H1 (cell line): Measurements from ENCODE around the gene B4GALNT1. TPM values are rescaled to one million over a fixed set of nuclear protein-coding genes. Genes with fewer than 3 reads are reported as not detected.

Experiments used
- CTCF ChIA-PET: fragments of 300-600 bp; sonication (Branson Sonifier 250); formaldehyde crosslinking; loops from one replicate; lab custom pipeline; 2021; ENCODE audit not compliant: partially characterized antibody; lab: Charles Lee
- POLR2A ChIA-PET: fragments of 300-600 bp; sonication (Branson Sonifier 250); formaldehyde crosslinking; loops from one replicate; lab custom pipeline; 2021; ENCODE audit warnings: inconsistent platforms; ENCODE audit not compliant: partially characterized antibody; lab: Charles Lee
- DNase-seq, 2 experiments: peaks; one replicate each; pipeline versions ENCODE4 v3.0.0 to v3.0.0-alpha.2; 2010 to 2022; ENCODE audit warnings: low spot score in 2 of 2, low read depth in 1 of 2, mixed read lengths in 1 of 2
- FAIRE-seq: peaks from 2 replicates; lab custom pipeline; 2011; peaks lifted over from hg19 to GRCh38; lab: Jason Lieb, UNC
- H2AFZ ChIP-seq: 2 replicates; pipeline ENCODE4 v1.8.1; 2012; ENCODE audit warnings: low read length, inconsistent platforms
- H2AK5ac ChIP-seq: 2 replicates; pipeline ENCODE4 v1.6.1; 2013; ENCODE audit warnings: low read depth, low read length
- H2BK120ac ChIP-seq: replicated peaks from 2 replicates; pipeline ENCODE3; 2013; ENCODE audit warnings: low read depth, low read length, inconsistent platforms
- H2BK12ac ChIP-seq: 2 replicates; pipeline ENCODE4 v1.6.1; 2013; ENCODE audit warnings: low read depth, low read length
- H2BK15ac ChIP-seq: 2 replicates; pipeline ENCODE4 v1.6.1; 2013; ENCODE audit warnings: low read length
- H2BK20ac ChIP-seq: 2 replicates; pipeline ENCODE4 v1.6.1; 2013; ENCODE audit warnings: low read length
- H2BK5ac ChIP-seq: 2 replicates; pipeline ENCODE4 v1.6.1; 2013; ENCODE audit warnings: low read depth, low read length
- H3K14ac ChIP-seq: 2 replicates; pipeline ENCODE4 v1.6.1; 2013; ENCODE audit warnings: inconsistent platforms; ENCODE audit not compliant: insufficient read length
- H3K18ac ChIP-seq: 2 replicates; pipeline ENCODE4 v1.6.1; 2013; ENCODE audit warnings: low read length; ENCODE audit errors: extremely low read depth
- H3K23ac ChIP-seq: 2 replicates; pipeline ENCODE4 v1.6.1; 2013; ENCODE audit warnings: inconsistent platforms; ENCODE audit not compliant: insufficient read length
- H3K23me2 ChIP-seq: 2 replicates; pipeline ENCODE4 v1.6.1; 2013; ENCODE audit warnings: low read depth, low read length
- H3K27ac ChIP-seq: 2 replicates; pipeline ENCODE4 v1.6.1; 2011; ENCODE audit warnings: low read depth, low read length, inconsistent platforms
- H3K27me3 ChIP-seq, 4 experiments: replicated peaks in 1 of 4; 1 replicate in 1 of 4; 2 replicates in 3 of 4; pipeline versions ENCODE4 v1.6.1 to v1.8.1; 2011 to 2013; ENCODE audit warnings: low read length in 3 of 4, mild to moderate bottlenecking in 3 of 4, inconsistent platforms in 2 of 4, mixed read lengths in 2 of 4, moderate library complexity in 1 of 4; ENCODE audit not compliant: control insufficient read depth in 3 of 4, insufficient read depth in 3 of 4; ENCODE audit errors: extremely low read depth in 1 of 4
- H3K36me3 ChIP-seq, 4 experiments: 2 replicates each; pipeline versions ENCODE4 v1.6.1 to v1.8.1; 2011 to 2013; ENCODE audit warnings: mild to moderate bottlenecking in 4 of 4, low read length in 3 of 4, moderate library complexity in 2 of 4, control low read depth in 1 of 4, inconsistent platforms in 1 of 4; ENCODE audit not compliant: insufficient read depth in 4 of 4, control insufficient read depth in 2 of 4
- H3K4ac ChIP-seq: replicated peaks from 2 replicates; pipeline ENCODE3; 2013; ENCODE audit warnings: low read length, low read depth, mixed read lengths, inconsistent platforms; ENCODE audit not compliant: insufficient read length
- H3K4me1 ChIP-seq, 4 experiments: replicated peaks in 1 of 4; 1 replicate in 1 of 4; 2 replicates in 3 of 4; pipeline versions ENCODE4 v1.6.1 to v1.8.1; 2011 to 2013; ENCODE audit warnings: low read length in 3 of 4, inconsistent platforms in 2 of 4, mixed read lengths in 1 of 4; ENCODE audit not compliant: insufficient read depth in 4 of 4, control insufficient read depth in 3 of 4
- H3K4me2 ChIP-seq, 2 experiments: 2 replicates each; pipeline versions ENCODE4 v1.6.1 to v1.8.1; 2011 to 2013; ENCODE audit warnings: low read depth in 2 of 2, low read length in 2 of 2, control low read depth in 1 of 2, inconsistent platforms in 1 of 2, mild to moderate bottlenecking in 1 of 2; ENCODE audit not compliant: insufficient read depth in 1 of 2
- H3K4me3 ChIP-seq, 4 experiments: fragments of 200-600, 300-600 bp in 1 of 4; sonication (generic), shearing (Covaris generic), sonication (Bioruptor Twin) in 1 of 4; 2 replicates each; pipeline versions ENCODE4 v1.5.1 to v1.8.1; 2011 to 2016; ENCODE audit warnings: low read length in 4 of 4, low read depth in 3 of 4, control low read depth in 2 of 4, inconsistent platforms in 2 of 4, mild to moderate bottlenecking in 2 of 4, mixed read lengths in 1 of 4, moderate library complexity in 1 of 4; ENCODE audit not compliant: insufficient read depth in 2 of 4; ENCODE audit errors: extremely low read depth in 1 of 4
- H3K56ac ChIP-seq: replicated peaks from 2 replicates; pipeline ENCODE3; 2013; ENCODE audit warnings: low read depth, mild to moderate bottlenecking, mixed read lengths, low read length, inconsistent platforms; ENCODE audit not compliant: insufficient read length
- H3K79me1 ChIP-seq: 2 replicates; pipeline ENCODE4 v1.6.1; 2013; ENCODE audit warnings: low read depth, low read length, control low read depth
- H3K79me2 ChIP-seq, 2 experiments: 2 replicates each; pipeline versions ENCODE4 v1.6.1 to v1.8.1; 2012 to 2013; ENCODE audit warnings: low read length in 2 of 2, mild to moderate bottlenecking in 2 of 2, inconsistent platforms in 1 of 2; ENCODE audit not compliant: insufficient read depth in 2 of 2, control insufficient read depth in 1 of 2
- H3K9ac ChIP-seq, 4 experiments: replicated peaks in 1 of 4; 1 replicate in 1 of 4; 2 replicates in 3 of 4; pipeline versions ENCODE4 v1.6.1 to v1.8.1; 2011 to 2013; ENCODE audit warnings: low read depth in 3 of 4, low read length in 3 of 4, control low read depth in 2 of 4, mild to moderate bottlenecking in 2 of 4, moderate library complexity in 2 of 4, inconsistent platforms in 1 of 4; ENCODE audit errors: extremely low read depth in 1 of 4
- H3K9me3 ChIP-seq, 2 experiments: 2 replicates each; pipeline versions ENCODE4 v1.6.1 to v1.8.1; 2012 to 2013; ENCODE audit warnings: mild to moderate bottlenecking in 2 of 2, moderate library complexity in 2 of 2, control low read depth in 1 of 2, inconsistent platforms in 1 of 2, low read depth in 1 of 2, low read length in 1 of 2, mixed read lengths in 1 of 2; ENCODE audit not compliant: insufficient read depth in 2 of 2
- H4K20me1 ChIP-seq, 2 experiments: replicated peaks in 1 of 2; 2 replicates each; pipeline versions ENCODE3 to v1.8.1; 2011 to 2013; ENCODE audit warnings: inconsistent platforms in 2 of 2, low read length in 2 of 2, mild to moderate bottlenecking in 1 of 2; ENCODE audit not compliant: insufficient read depth in 2 of 2, control insufficient read depth in 1 of 2
- H4K5ac ChIP-seq: 2 replicates; pipeline ENCODE4 v1.6.1; 2013; ENCODE audit warnings: low read length, low read depth, mixed read lengths, inconsistent platforms; ENCODE audit not compliant: insufficient read length
- H4K8ac ChIP-seq: 2 replicates; pipeline ENCODE4 v1.8.0; 2013; ENCODE audit warnings: mild to moderate bottlenecking, moderate library complexity, low read length, inconsistent platforms; ENCODE audit not compliant: insufficient read depth; ENCODE audit errors: extremely low read depth
- H4K91ac ChIP-seq: replicated peaks from 2 replicates; pipeline ENCODE3; 2013; ENCODE audit warnings: low read length, mixed read lengths, inconsistent platforms; ENCODE audit not compliant: insufficient read length
- BCL11A ChIP-seq, 2 experiments: IDR thresholded peaks; one replicate each; pipeline ENCODE4 v1.6.1; 2011; ENCODE audit warnings: low read depth in 2 of 2, low read length in 2 of 2, mild to moderate bottlenecking in 2 of 2
- CREB1 ChIP-seq: IDR thresholded peaks from 2 replicates; pipeline ENCODE4 v1.6.1; 2012; ENCODE audit warnings: inconsistent platforms
- HDAC6 ChIP-seq: IDR thresholded peaks from one replicate; pipeline ENCODE4 v1.7.1; 2012; ENCODE audit warnings: low read depth, mild to moderate bottlenecking, inconsistent platforms, low read length, moderate library complexity
- MAX ChIP-seq: IDR thresholded peaks from 2 replicates; pipeline ENCODE4 v1.6.1; 2012; ENCODE audit warnings: inconsistent platforms
- NANOG ChIP-seq: IDR thresholded peaks from 2 replicates; pipeline ENCODE4 v1.6.1; 2011; ENCODE audit warnings: low read length, low read depth, mild to moderate bottlenecking, inconsistent platforms; ENCODE audit not compliant: insufficient read depth, poor library complexity, severe bottlenecking
- PHF8 ChIP-seq: fragments of 200-600 bp; sonication (generic); conservative IDR thresholded peaks from 2 replicates; pipeline ENCODE4 v1.7.1; 2012; ENCODE audit warnings: low read depth, mild to moderate bottlenecking, inconsistent platforms, low read length, moderate library complexity
- RBBP5 ChIP-seq: IDR thresholded peaks from 2 replicates; pipeline ENCODE4 v1.7.1; 2012; ENCODE audit warnings: low read depth, mild to moderate bottlenecking, inconsistent platforms, low read length, moderate library complexity, borderline replicate concordance
- RXRA ChIP-seq: IDR thresholded peaks from 2 replicates; pipeline ENCODE4 v1.6.1; 2011; ENCODE audit warnings: low read depth, mild to moderate bottlenecking, low read length, moderate library complexity; ENCODE audit not compliant: insufficient read depth
- SRF ChIP-seq: IDR thresholded peaks from 2 replicates; pipeline ENCODE4 v1.6.1; 2011; ENCODE audit warnings: mild to moderate bottlenecking, low read depth, low read length, moderate library complexity
- TCF12 ChIP-seq: IDR thresholded peaks from 2 replicates; pipeline ENCODE4 v1.6.1; 2011; ENCODE audit warnings: low read depth, mild to moderate bottlenecking, low read length
- USF2 ChIP-seq: IDR thresholded peaks from 2 replicates; pipeline ENCODE4 v1.6.1; 2011; ENCODE audit warnings: low read length, improper control_type of control experiment
- YY1 ChIP-seq: IDR thresholded peaks from 2 replicates; pipeline ENCODE4 v1.6.1; 2011; ENCODE audit warnings: low read depth, mild to moderate bottlenecking, low read length
- WGBS, 2 experiments: shearing (Covaris generic) in 1 of 2; methylation state at CpG; one replicate each; pipeline versions ENCODE4 v1.1.6 to v1.1.7; 2013 to 2015; ENCODE audit warnings: low lambda C conversion rate in 2 of 2, mixed read lengths in 2 of 2, inconsistent platforms in 1 of 2, low coverage in 1 of 2, missing lambda C conversion rate in 1 of 2; ENCODE audit not compliant: insufficient replicate concordance in 2 of 2, insufficient coverage in 1 of 2, insufficient read length in 1 of 2; ENCODE audit errors: extremely low coverage in 1 of 2, missing lambda C conversion rate in 1 of 2; 5-methylcytosine and 5-hydroxymethylcytosine counted together
- polyA plus RNA-seq, 7 experiments: library from polyadenylated mRNA; depleted of rRNA in 3 of 7; stranded (reverse) in 5 of 7; unstranded in 2 of 7; fragments of >200 nt in 5 of 7; fragments of 200-250 nt in 2 of 7; gene quantifications; 1 replicate in 5 of 7; 2 replicates in 1 of 7; 4 replicates in 1 of 7; pipeline versions ENCODE4 v1.2.1 to v1.2.3, GENCODE V29; 2011 to 2013; ENCODE audit warnings: missing spikeins in 2 of 7, mixed read lengths in 2 of 7
- total RNA-seq: library from RNA; stranded (reverse); fragmentation: NEBNext Ultra II Directional; extraction: Animal tissue kit (Norgen Biotek cat#: 25700); gene quantifications from 2 replicates; pipeline ENCODE4 v1.2.1, GENCODE V29; 2021
- TF ChIP-seq, protein P1 (sequence below): IDR thresholded peaks from 2 replicates; pipeline ENCODE4 v1.6.1; 2012; ENCODE audit warnings: inconsistent platforms

Gene B4GALNT1
- total and polyA plus RNA-seq, 2 of the 8 experiments (the other 6 are each of a cell fraction or from before 2014, with no cell fraction given): 1.5 to 2.3 TPM

DNA sequence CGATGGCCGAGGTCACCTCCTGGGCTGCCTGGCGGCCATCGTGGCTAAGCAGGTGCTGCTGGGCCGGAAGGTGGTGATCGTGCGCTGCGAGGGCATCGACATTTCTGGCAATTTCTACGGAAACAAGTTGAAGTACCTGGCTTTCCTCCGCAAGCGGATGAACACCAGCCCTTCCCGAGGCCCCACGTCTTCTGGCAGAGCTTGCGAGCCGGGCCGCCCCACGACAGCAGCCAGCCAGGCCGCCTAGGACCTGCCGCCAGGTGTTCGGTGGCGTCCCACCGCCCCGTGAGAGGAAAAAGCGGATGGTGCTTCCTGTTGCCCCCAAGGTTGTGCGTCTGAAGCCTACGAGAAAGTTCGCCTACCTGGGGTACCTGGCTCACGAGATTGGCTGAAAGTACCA, 41.7 kb upstream of the B4GALNT1 start:
- Histone ChIP-seq H4K91ac (no peak overlapping the region), H4K8ac (no peak overlapping the region), H3K18ac (no peak overlapping the region), H3K36me3 (no peaks in the 10 kb centered on the region), H2BK20ac (no peak overlapping the region), H2BK5ac (no peak overlapping the region), H3K4me1 (no peaks in the 10 kb centered on the region), H3K9ac (no peak overlapping the region), H3K23ac (no peak overlapping the region), H3K9me3 (peaks cover 2 to 12% of the 10 kb centered on the region in 2 experiments; a peak in 3 of 4 replicates), H4K5ac (no peak overlapping the region), H4K20me1 (no peaks in the 10 kb centered on the region), H2BK12ac (no peak overlapping the region), H3K27me3 (no peaks in the 10 kb centered on the region), H3K79me1 (no peaks in the 10 kb centered on the region), H2AK5ac (no peak overlapping the region), H3K23me2 (no peaks in the 10 kb centered on the region), H3K14ac (no peak overlapping the region), H3K4me3 (no peak overlapping the region), H2BK15ac (no peak overlapping the region), H2AFZ (no peak overlapping the region), H3K27ac (no peak overlapping the region), H3K4ac (no peak overlapping the region), H2BK120ac (no peak overlapping the region), H3K79me2 (no peaks in the 10 kb centered on the region), H3K56ac (no peak overlapping the region), H3K4me2 (no peak overlapping the region)
- ChIA-PET POLR2A (no interaction called here), CTCF (interaction anchor here (1.0 to 1.8 kb wide), 3 partner anchors 16 to 42 kb away, joined by 3 to 4 read pairs (median 3); partner anchors contain the start of gene B4GALNT1)
- WGBS, 2 experiments: 95% methylated on average over 23 of the region's 29 CpGs; no CpG with 5 or more reads in 1 of the 2 experiments
- DNase-seq (no peak), FAIRE-seq (no peak)
- TF ChIP-seq RXRA: no peak
- no peak for TF ChIP-seq NANOG
- no peak for TF ChIP-seq CREB1
- no peak for TF ChIP-seq BCL11A (IDR thresholded peaks at IDR 0.05; ENCODE audit: low read depth in 2 of 2, low read length in 2 of 2)
- TF ChIP-seq MAX: no peak
- TF ChIP-seq USF2: no peak
- no peak for TF ChIP-seq RBBP5
- TF ChIP-seq HDAC6: no peak
- TF ChIP-seq PHF8: no peak
- TF ChIP-seq, protein P1, sequence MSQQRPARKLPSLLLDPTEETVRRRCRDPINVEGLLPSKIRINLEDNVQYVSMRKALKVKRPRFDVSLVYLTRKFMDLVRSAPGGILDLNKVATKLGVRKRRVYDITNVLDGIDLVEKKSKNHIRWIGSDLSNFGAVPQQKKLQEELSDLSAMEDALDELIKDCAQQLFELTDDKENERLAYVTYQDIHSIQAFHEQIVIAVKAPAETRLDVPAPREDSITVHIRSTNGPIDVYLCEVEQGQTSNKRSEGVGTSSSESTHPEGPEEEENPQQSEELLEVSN: no peak
- TF ChIP-seq SRF: no peak
- no peak for TF ChIP-seq YY1
- no peak for TF ChIP-seq TCF12
